Measurements from ENCODE around the gene DNAAF3.

The DNAAF3 gene

GRCh38 chr19:55169136-55169535 lies 2.7 kb upstream of the DNAAF3 start:
- no peak for TF ChIP-seq CTCF (IDR thresholded peaks at IDR 0.05; ENCODE audit: borderline replicate concordance, insufficient read depth, low read depth, low read length)
- H3K4me3 ChIP-seq (ENCODE audit: low read depth, low read length): no peak overlapping the region

- TF ChIP-seq CTCF (IDR thresholded peaks at IDR 0.05; ENCODE audit: borderline replicate concordance, insufficient read depth, low read depth, low read length): peak; percentile 43; the same call in 1 of the 2 replicates
- peak overlapping the region; percentile 8 for H3K4me3 ChIP-seq (ENCODE audit: low read depth, low read length)
These were observed 372 bp downstream of the DNAAF3 start for GRCh38 chr19:55165952-55166529.

- no peak for TF ChIP-seq CTCF (IDR thresholded peaks at IDR 0.05; ENCODE audit: borderline replicate concordance, insufficient read depth, low read depth, low read length)
- no peak overlapping the region for H3K4me3 ChIP-seq (ENCODE audit: low read depth, low read length)
These were observed 4.7 kb downstream of the DNAAF3 start for GRCh38 chr19:55161571-55162322.

GRCh38 chr19:55160986-55161365 lies 5.4 kb downstream of the DNAAF3 start:
- no peak overlapping the region for H3K4me3 ChIP-seq (ENCODE audit: low read depth, low read length)
- no peak for TF ChIP-seq CTCF (IDR thresholded peaks at IDR 0.05; ENCODE audit: borderline replicate concordance, insufficient read depth, low read depth, low read length)

- H3K4me3 ChIP-seq (ENCODE audit: low read depth, low read length): no peak overlapping the region
- peak; percentile 94 for TF ChIP-seq CTCF (IDR thresholded peaks at IDR 0.05; ENCODE audit: borderline replicate concordance, insufficient read depth, low read depth, low read length)
These were observed 6.1 kb downstream of the DNAAF3 start for GRCh38 chr19:55160128-55160985.

GRCh38 chr19:55158848-55159749 lies 7.3 kb downstream of the DNAAF3 start:
- no peak for TF ChIP-seq CTCF (IDR thresholded peaks at IDR 0.05; ENCODE audit: borderline replicate concordance, insufficient read depth, low read depth, low read length)
- no peak overlapping the region for H3K4me3 ChIP-seq (ENCODE audit: low read depth, low read length)
